HG02885 (cell line): Measurements from ENCODE around the gene KRT8.
A peak's percentile ranks its signal among the peaks of the same experiment; 100 is the strongest.
"Not testable (repeated sequence)": the region's sequence is repeated elsewhere in the genome, so short reads cannot be mapped to it uniquely, and the experiment has no call there.

Source experiments
- ATAC-seq: cut with Tn5 transposase; IDR thresholded peaks from one replicate; pipeline ENCODE4 v1.9.1; 2021; ENCODE audit warnings: mild to moderate bottlenecking; ENCODE audit not compliant: unreplicated experiment, poor library complexity

Gene KRT8

DNA sequence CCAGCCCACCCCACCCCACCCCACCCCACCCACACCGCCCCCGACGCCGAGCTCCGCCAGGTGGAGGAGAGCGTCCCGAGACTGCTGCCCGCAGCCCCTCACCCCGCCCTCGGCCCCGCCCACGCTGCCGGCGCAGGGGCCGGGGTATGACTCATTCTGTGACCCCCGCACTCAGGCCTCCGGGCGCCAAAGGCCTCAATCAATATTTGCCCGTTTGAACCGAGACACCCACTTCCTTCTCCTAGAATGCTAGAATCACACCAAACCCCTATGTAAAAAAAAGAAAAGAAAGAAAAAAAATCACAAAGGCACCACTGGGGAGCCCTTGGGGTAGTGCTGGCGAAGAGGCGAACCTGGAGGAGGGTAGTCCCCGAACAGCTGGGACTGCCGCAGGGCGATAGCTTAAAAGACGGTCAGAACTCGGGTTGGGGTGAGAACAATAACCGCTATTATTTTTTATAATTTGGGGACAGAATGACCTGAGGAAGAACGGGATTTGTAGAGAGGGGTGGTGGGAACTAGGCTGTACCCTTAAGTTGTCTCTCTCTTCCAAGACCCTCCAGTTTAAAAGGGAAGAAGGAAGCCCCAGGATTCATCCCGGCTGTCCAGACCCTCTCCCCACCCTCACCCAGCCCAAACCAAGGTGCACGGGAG lies 894 bp downstream of the KRT8 start:
- peak; percentile 69 for ATAC-seq

DNA sequence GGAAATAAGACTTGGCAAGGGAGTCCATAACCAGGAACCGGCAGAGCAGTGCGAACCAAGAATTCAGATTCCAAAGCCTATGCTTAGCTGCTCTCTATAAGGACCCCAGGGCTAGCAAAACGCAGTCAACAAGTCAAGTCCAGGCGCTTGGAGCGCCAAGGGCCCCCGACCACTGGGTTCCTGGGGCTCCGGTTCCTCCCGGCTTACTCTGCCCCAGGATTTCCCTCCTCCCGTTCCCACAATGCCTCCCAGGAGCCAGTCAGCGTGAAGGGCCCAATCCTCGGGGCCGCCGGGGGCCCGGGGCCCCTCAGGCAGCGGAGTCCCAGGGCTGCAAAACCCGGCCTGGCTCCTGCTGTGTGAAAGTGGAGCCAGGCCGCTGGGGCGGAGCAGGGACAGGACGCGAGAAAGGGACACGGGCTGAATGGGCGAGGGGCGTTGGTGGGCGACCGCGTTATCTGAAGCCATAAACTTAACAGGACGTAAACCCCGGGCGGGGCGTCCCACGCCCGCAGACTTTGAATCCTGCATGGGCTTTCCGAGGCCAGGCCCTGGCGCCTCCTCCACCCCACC lies 1.5 kb downstream of the KRT8 start:
- peak; percentile 46 for ATAC-seq

DNA sequence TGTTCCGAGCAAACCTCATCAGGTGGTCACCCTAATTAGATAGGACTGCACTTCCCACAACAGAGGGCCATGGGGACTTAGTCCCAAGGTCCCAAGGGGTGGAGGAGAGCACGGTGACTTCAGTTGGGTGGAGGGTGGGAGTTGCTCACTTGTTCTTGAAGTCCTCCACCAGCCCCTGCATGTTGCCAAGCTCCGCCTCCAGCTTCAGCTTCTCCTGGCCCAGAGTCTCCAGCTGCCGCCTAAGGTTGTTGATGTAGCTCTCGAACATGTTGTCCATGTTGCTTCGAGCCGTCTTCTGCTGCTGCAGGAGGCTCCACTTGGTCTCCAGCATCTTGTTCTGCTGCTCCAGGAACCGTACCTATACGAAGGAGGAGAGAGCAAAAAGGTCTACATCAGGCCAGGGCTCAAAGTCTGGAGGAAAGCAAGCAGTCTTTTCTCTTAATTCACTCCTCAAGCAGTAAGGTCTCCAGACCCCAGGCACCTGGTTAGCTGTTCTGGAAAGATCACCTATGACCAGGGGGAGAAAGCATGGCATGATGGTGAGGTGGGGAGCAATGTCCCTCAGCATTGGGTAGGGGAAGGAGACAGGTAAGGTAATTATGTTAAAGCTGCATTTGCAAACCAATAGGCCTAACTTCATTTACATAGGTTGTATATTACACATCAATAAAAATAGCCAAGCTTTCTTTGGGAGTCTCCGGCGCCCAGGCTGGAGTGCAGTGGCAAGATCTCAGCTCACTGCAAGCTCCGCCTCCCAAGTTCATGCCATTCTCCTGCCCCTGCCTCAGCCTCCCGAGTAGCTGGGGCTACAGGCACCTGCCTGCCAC lies 2.9 kb downstream of the KRT8 start:
- no peak for ATAC-seq

DNA sequence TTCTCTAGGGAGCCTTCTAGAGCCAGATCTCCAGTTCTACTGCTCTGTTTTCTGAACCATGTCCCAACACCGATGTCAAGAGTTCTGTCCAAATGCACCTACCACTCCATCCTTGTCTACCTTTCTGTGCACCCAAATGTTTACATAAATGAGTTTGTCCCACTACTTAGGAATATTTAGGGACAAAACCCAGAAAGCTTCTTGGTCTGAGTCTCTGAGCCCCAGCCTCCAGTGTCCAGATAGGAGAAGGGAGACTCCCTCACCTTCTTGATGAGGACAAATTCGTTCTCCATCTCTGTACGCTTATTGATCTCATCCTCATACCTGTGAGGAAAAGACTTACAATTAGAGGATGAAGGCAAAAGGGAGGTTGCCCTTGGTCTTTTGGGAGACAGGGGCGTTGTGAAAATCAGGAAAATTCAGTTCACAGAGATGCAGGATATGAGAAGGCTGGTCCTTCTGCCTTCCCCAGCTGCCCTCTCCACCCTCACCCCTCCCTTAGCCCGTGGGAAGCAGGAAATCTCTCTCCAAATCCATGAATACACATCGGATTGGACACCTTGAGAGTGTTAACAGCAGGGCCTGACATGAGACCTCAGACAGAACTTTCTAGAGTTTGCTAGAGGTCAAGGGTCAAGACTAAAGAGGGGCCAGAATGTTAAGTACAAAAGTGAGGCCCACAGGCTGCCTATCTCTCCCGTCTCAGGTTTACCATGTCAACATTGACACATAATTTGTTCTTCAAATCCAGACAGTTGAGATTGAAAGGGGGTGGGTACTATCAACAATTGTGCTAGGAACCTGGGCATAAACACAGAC lies 3.8 kb downstream of the KRT8 start:
- ATAC-seq, result no peak

DNA sequence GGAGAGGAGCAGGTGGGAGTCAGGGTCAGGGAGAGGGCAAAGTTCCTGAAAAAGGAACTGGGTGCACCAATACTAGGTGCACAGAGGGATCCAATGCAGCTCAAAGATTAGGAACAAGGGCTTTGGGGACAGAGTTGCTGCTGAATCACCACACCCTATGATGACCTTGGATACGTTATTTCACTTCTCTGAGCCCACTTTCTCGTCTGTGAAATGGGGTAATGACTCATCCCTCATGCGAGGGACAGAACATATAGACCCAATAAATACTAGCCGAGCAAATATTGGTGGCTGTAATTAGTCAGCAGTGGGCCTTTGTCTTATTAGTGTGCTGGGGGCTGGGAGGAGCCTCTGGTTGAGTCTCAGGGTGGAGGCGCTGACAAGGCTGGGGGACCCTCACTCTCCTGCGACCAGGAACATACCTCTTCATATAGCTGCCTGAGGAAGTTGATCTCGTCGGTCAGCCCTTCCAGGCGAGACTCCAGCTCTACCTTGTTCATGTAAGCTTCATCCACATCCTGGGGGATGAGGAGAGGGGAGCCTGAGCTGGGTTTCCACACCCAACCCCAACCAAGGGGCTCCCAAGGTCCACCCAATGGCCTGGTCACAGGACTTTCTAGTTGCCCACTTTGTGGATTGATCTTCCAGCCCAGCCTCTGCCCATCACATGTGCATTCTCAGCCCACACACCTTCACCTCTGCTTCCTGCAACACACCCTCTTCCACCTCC lies 4.5 kb downstream of the KRT8 start:
- no peak for ATAC-seq

DNA sequence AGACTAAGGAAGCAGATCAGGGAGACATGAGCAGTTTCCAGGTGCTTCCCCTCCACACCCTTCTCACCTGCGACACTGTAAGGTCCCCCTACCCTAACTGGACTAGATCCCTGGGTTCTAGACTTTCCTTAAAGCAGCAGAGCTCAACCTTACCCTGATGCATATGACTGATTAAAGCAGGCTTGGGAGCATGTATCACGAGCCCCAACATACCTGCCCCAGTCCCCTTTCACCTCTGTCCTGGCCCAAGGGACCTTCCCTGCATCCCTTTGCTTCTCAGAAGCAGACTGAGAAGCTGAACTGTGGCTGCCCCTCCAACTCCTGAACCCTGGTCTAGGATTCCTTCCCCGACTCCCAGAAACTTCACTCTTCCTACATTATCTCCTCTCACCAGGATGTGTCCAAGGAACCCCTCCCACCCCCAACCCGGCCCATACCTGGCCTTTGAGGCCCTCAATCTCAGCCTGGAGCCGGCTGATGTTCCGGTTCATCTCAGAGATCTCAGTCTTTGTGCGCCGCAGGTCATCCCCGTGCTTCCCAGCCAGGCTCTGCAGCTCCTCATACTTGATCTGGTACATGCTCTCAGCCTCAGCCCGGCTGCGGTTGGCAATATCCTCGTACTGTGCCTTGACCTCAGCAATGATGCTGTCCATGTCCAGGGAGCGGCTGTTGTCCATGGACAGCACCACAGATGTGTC lies 5.4 kb downstream of the KRT8 start:
- no peak for ATAC-seq

DNA sequence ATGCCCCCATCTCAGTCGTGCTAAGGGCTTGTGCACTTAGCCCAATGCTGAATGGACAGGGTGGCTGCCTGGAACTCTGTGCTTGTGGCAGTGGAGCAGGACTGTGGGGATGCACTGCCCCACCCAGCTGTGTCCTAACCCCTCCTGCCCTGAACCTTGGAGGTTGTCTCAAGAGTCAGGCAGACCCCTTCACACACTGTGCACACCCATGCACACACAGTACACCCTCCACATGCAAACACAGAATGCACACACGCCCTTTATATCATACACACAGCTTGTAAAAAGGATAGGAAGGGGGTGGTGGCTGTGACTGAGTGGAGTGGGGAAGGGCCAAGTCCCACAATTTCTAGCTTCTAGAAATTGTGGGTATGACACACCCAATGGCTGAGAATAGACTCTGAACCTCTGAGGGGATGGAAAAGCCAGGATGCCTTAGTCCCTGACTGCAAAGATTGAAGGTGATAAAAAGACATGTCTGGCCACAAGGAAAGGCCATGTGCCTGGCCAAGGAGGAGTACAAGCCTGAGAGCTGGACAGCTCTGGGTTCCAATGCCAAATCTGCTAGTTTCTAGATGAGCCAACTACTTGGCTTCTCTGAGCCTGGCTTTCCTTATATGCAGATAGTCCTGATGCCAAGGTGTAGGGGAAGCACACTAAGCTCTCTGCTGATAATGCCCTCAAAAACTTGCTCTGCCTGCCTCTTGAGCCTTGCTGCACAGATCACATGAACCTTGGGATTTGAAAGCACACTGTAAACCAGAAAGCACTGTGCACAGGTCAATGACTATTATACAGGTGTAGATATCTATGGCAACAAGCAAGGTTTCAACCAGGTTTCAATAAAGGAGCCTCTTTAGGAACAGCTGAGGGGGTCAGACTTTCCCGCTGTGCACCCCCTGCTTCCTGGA lies 8.4 kb downstream of the KRT8 start:
- no peak for ATAC-seq

DNA sequence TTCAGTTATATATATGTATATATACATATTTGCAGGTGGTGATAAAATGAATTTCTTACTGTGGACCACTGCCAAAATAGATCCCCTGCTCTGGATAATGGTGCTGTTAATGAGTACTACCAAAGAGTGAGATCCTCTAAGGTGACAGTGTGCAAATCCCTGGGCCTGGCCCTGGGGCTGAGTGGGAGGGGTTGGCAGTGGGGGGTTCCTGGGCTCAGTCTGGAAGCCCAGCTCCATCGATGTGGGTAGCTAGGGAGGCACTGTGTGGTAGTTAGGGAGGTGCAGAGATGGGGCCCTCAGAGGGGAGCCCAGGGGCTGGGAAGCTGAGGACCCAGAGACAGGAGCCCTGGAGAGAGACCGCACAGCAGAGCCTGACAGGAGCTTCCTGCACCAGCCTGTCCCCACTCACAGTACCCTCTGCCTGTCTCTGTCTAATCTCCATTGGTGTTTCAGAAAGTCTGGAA lies 9.1 kb downstream of the KRT8 start:
- ATAC-seq, result no peak

DNA sequence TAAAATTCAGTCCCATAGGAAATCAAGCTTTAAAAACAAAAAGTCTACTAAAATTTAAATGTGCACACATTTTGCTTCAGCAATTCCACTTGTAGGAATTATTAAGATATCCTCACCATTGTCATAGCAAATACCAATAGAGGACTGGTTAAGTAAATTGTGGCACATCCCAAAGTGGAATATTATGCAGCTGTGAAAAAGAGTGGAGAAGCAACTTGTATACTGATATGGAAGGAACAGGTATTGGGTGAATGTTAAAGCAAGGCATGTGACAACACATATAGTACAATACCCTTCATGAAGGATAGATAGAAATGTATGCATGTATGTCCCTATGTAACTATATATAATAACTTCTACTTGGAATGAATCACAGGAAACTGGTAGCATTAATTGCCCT lies 11.9 kb downstream of the KRT8 start:
- ATAC-seq, result no peak

DNA sequence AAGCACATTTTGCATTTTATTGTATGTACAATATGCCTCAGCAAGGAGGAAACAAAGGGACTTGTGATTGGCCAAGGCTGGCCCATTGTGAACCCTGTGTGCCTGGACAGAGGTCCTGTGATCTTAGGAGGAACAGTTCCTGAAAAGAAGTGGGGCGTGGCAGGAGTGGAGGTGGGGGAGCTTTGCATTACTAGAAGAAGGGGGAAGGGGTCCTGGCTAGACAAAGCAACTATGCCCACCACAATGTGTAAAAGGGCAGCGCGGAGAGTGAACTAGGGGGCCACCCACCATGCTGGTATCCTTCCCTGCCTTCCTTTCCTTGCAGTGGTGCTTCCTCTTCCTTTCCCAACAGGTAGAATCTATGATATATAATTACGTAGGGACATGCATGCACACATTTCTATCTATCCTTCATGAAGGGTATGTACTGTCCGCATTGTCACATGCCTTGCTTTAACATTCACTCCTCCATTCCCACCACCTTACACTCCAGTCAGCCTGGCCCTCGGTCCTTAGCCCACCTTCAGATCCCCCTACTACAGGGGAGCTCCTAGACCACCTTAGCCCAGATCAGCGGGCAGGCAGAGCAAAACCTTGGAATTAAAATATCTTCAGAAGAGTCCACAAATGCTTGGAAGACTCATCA lies 12.5 kb downstream of the KRT8 start:
- ATAC-seq, result no peak

DNA sequence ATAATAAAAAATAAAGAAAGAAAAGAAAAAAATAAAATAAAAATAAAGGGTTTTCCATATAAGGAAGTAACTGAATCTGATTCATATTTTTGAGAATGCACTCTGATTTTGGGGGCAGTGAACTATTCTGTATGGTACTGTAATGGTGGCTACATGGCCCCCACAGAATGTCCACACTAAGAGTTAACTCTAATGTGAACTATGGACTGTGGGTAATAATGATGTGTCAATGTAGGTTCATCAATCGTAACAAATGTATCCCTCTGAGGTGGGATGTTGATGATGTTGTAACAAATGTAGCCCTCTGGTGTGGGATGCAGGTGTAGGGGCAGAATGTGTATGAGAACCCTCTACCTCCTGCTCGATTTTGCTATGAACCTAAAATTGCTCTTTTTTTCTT lies 13.8 kb downstream of the KRT8 start:
- ATAC-seq, result no peak

DNA sequence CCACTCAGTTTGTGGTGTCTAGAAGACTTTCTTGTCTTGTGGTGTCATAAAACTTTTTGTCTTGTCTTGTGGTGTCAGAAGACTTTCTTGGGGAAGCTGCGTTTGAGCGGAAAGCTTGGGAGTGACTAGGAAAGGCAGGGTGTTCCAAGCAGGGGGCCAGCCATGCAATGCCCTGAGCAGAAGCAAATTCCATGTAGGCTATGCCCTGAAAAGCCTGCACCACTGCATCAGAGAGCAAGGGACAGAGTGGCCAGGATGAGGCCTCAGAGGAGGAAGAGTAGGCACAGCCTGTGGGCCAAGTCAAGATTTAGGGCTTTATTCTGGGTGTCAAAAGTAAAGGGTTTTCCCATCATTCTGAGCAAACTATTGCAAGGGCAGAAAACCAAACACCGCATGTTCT lies 14.5 kb downstream of the KRT8 start:
- ATAC-seq, result no peak

DNA sequence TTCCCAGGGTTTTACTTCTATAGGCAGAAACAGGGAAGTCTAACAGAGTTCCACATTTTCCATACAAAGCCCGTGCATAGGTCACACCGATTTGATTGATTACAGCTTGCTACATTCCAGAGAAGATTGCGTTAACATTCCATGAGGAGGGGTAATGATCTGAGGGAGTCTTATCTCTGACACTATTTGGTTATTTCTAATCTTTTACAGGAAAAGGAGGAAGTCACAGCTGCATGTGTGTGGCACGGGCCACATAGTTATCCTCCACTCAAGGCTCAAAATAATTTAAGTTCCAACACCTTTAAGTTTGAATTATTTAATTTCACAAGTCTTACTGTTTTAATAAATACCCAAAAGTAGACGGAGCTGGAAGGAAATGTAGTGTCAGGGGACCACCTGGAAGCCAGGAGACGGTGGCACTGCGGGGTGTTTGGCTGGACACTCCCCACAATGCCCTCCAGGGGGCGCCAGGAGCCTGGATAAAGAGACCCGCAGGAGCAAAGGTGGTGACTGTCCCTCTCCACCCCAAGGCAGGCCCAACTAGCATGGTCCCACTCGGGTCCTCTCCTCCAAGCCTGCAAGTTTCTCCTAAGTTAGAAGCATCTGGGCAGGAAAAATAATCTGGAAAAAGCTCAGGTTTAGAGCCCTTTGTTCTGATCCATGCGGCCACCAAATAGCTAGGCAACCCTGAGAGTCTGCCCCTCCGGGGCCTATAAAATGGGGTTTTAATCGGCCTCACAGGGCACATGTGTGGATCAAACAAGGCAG lies 20.2 kb downstream of the KRT8 start:
- ATAC-seq, result no peak

DNA sequence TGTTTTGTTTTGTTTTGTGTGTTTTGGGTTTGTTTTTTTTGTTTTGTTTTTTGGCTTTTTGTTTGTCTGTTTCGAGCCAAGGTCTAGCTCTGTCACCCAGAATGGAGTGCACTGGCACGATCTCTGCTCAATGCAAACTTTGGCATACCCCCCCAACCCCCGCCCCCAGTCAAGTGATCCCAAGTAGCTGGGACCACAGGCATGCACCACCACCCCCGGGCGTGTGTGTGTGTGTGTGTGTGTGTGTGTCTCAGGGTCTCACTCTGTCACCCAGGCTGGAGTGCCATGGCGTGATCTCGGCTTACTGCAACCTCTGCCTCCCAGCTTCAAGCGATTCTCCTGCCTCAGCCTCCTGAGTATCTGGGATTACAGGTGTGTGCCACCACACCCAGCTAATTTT lies 24.4 kb downstream of the KRT8 start:
- not testable (repeated sequence) for ATAC-seq

DNA sequence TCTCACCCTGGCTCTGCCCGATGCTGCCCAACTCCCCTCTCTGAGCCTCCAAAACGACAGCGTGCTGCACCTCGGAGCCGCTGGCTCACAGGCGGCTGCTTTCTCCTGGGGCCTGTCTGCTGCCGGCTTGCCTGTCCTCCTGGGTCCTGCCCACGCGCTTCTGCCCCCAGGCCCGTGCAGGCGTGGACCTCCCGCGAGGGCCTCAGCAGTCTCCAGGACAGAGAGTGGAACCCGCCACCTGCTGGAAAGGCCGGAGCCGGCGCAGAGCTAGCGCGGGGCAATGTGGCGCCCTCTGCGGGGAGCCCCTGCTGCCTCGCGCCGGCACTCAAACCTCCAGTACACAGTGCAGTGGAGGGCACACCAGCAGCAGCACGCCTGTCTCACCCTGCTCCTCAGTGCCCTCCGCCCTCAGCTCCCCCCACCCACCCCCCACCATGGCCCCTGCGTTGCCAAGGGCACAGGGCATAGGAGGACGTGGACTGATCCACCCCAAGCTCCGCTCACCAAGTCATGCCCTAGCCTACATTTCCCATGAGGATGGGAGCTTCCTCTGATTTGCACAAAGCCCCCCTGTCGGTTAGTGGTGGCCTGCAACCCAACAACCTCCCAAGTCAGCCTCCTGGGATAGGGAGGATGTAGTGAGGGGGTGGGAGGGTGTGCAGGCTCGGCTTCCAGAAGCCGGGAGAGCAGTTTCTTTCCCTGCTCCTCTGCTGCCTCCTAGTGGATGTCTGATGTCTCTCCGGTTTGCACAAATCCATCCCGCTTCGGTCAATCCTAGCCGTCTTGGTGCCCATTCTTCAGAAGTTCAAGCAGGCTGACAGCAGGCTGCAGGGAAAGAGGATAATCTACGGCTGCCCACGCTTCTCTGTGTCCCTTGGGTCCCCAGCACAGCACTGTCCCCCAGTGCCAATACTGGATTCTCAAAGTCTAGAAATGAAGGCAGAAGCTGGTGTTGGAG lies 25.2 kb downstream of the KRT8 start:
- ATAC-seq, result no peak
